GM12874 (cell line): ENCODE data around the gene KLRG1.

ENCODE experiments used
- CTCF ChIP-seq: IDR thresholded peaks from 2 replicates; pipeline ENCODE4 v1.5.1; 2011; ENCODE audit warnings: low read depth, mild to moderate bottlenecking, control low read depth, low read length, moderate library complexity; ENCODE audit not compliant: insufficient read depth

Gene KLRG1

GRCh38 chr12:8957561-8957960 is 31.8 kb upstream of the KLRG1 start:
- TF ChIP-seq CTCF, result no peak

GRCh38 chr12:8958066-8958465 is 31.3 kb upstream of the KLRG1 start:
- no peak for TF ChIP-seq CTCF

- no peak for TF ChIP-seq CTCF
Measured at GRCh38 chr12:8960176-8960575, 29.2 kb upstream of the KLRG1 start.

- no peak for TF ChIP-seq CTCF
Measured at GRCh38 chr12:8968761-8969160, 20.6 kb upstream of the KLRG1 start.

DNA sequence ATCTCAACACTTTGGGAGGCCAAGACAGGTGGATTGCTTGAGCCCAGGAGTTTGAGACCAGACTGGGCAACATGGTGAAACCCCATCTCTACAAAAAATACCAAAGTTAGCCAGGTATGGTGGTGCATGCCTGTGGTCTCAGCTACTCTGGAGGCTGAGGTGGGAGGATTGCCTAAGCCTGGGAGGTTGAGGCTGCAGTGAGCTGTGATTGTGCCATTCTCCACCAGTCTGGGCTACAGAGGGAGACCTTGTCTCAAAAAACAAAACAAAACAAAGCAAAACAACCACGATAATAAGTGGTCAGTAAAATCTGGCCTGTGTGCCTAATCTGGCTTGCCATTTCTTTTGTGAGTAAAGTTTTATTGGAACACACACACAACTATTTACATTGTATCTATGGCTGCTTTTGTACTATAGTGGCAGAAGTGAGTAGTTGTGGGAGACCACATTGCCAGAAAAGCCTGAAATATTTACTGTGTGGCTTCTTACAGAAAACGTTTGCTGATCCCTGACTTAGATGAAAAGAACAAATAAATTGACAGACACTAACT is 19.4 kb upstream of the KLRG1 start:
- TF ChIP-seq CTCF, result no peak

- TF ChIP-seq CTCF, result no peak
Measured at GRCh38 chr12:8970432-8970831, 18.9 kb upstream of the KLRG1 start.

DNA sequence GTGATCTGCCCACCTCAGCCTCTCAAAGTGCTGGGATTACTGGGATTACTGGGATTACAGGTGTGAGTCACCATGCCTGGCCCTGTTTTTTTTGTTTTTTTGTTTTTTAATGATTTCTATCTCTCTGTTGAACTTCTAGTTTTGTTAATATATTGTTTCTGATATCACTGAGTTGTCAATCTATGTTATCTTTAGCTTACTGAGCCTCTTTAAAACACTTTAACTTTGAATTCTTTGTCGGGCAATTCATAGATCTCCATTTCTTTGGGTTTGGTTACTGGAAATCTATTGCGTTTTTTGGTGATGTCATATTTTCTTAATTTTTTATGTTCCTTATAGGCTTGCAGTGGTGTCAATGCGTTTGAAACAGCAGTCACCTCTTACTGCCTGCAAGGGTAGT is 9.2 kb upstream of the KLRG1 start:
- no peak for TF ChIP-seq CTCF

GRCh38 chr12:8985213-8985754 is 4.1 kb upstream of the KLRG1 start:
- no peak for TF ChIP-seq CTCF
